GM12892 (cell line): ENCODE results near the gene MYO3B.

Experiments used
- POLR2A ChIP-seq: IDR thresholded peaks from 2 replicates; pipeline ENCODE4 v1.6.1; 2011; ENCODE audit warnings: low read depth, low read length, control low read depth
- POLR2AphosphoS5 ChIP-seq: IDR thresholded peaks from 2 replicates; pipeline ENCODE4 v1.6.1; 2011; ENCODE audit warnings: low read depth, low read length, control low read depth
- TAF1 ChIP-seq: IDR thresholded peaks from 2 replicates; pipeline ENCODE4 v1.6.1; 2011; ENCODE audit warnings: low read depth, mild to moderate bottlenecking, control low read depth, low read length, borderline replicate concordance

DNA sequence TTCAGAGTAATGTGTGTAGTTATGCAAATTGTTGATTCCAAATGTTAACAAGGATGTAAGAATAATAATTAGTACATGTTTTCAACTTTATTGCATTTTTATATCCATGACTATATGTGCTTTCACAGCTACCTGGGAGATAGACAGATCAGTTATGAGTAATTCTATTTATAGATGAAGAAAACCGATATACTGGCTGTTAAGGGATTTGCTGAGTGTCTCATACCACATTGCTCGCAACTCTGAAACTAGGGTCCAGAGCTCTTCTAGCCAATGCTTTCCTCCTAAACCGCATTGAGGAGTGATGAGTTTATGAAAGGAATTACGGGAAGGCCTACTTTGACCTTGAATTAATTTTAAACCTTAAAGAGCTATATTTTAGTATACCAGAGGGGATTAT lies 202.3 kb downstream of the MYO3B start:
- TF ChIP-seq POLR2AphosphoS5: no peak
- no peak for TF ChIP-seq POLR2A
- no peak for TF ChIP-seq TAF1
